BLaER1 treated with 17β-estradiol and CSF1 and Interleukin-3, amounts not matched to agents 10 nM and 100 nM (cell line): ENCODE data around the gene BMP3.

Experiments
- H3K27ac ChIP-seq, 11 experiments: shearing (Covaris generic); formaldehyde crosslinking; 2 replicates each; pipeline ENCODE4 v1.8.1; 2022
- H3K27me3 ChIP-seq, 11 experiments: shearing (Covaris generic); formaldehyde crosslinking; 2 replicates each; pipeline ENCODE4 v1.8.1; 2022
- H3K36me3 ChIP-seq, 11 experiments: shearing (Covaris generic); formaldehyde crosslinking; 2 replicates each; pipeline ENCODE4 v1.8.1; 2022
- H3K4me1 ChIP-seq, 10 experiments: shearing (Covaris generic); formaldehyde crosslinking; 2 replicates each; pipeline ENCODE4 v1.8.1; 2022
- H3K4me2 ChIP-seq, 11 experiments: shearing (Covaris generic); formaldehyde crosslinking; 2 replicates each; pipeline ENCODE4 v1.8.1; 2022
- H3K4me3 ChIP-seq, 10 experiments: shearing (Covaris generic); formaldehyde crosslinking; 2 replicates each; pipeline ENCODE4 v1.8.1; 2022
- H3K9ac ChIP-seq, 11 experiments: shearing (Covaris generic); formaldehyde crosslinking; 2 replicates each; pipeline ENCODE4 v1.8.1; 2022
- H3K9me3 ChIP-seq, 11 experiments: shearing (Covaris generic); formaldehyde crosslinking; replicated peaks in 1 of 11; 2 replicates each; pipeline ENCODE4 v1.8.1; 2022
- H4K20me1 ChIP-seq, 11 experiments: shearing (Covaris generic); formaldehyde crosslinking; 2 replicates each; pipeline ENCODE4 v1.8.1; 2022
- Cebpa-rat ChIP-seq, 11 experiments: shearing (Covaris generic); IDR thresholded peaks; 2 replicates each; pipeline ENCODE4 v1.8.1; 2022

Gene BMP3

DNA sequence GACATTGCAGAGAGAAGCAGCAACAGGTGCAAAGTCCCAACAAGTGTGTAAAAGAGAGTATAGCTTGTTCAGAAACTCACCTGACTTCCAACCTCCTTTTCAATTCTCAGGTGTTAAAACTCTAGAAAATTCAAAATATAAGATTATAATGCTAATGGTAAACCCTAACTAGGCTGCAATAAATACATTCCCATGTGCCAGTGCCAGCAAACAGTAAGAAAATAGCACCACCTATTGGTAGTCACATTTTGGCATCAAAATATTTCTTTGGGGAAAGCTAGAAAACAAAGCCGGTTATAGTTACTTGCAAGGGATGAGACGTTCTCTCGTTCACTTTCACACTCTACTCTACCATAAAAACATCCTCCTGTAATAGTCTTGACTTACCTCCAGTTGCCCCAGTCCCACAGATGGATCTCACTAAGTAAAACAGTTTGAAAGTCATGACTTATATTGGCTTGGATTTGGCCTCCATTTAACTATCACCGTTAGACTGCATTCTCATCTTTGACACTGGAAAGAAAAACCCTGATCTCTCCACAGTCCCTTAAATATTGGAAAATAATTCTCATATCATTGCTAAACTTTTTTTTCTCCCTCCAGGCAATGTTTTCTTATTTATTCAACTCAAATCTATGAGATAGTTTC is 9.6 kb downstream of the BMP3 start:
- H3K9me3 ChIP-seq = no peaks in the 10 kb centered on the region
- peaks cover 0 to 5% (median 0%) of the 10 kb centered on the region in 10 experiments; a peak in 1 of 20 replicates for H3K4me1 ChIP-seq
- H3K27me3 ChIP-seq = no peaks in the 10 kb centered on the region
- H3K4me2 ChIP-seq = no peak overlapping the region
- no peak for TF ChIP-seq Cebpa-rat (IDR thresholded peaks at IDR 0.05)
- H3K4me3 ChIP-seq = no peak overlapping the region
- no peak overlapping the region for H3K27ac ChIP-seq
- H3K9ac ChIP-seq = no peak overlapping the region
- no peaks in the 10 kb centered on the region for H3K36me3 ChIP-seq
- no peaks in the 10 kb centered on the region for H4K20me1 ChIP-seq

- no peak for TF ChIP-seq Cebpa-rat (IDR thresholded peaks at IDR 0.05)
- H3K4me1 ChIP-seq = peaks cover 0 to 5% (median 0%) of the 10 kb centered on the region in 10 experiments; a peak in 1 of 20 replicates
- no peaks in the 10 kb centered on the region for H3K36me3 ChIP-seq
- H3K4me3 ChIP-seq = no peak overlapping the region
- no peak overlapping the region for H3K4me2 ChIP-seq
- H4K20me1 ChIP-seq = no peaks in the 10 kb centered on the region
- H3K27me3 ChIP-seq = no peaks in the 10 kb centered on the region
- H3K9ac ChIP-seq = no peak overlapping the region
- no peak overlapping the region for H3K27ac ChIP-seq
- H3K9me3 ChIP-seq = 0 out of 22 replicates have a peak, but pooled peaks cover 0 to 4% (median 0%) of the 10 kb centered on the region in 11 experiments
Measured at GRCh38 chr4:81042578-81043365, 12.3 kb downstream of the BMP3 start.

GRCh38 chr4:81049330-81049729 is 18.8 kb downstream of the BMP3 start:
- Histone ChIP-seq H3K4me3 (no peak overlapping the region), H3K9me3 (0 out of 22 replicates have a peak, but pooled peaks cover 0 to 4% (median 0%) of the 10 kb centered on the region in 11 experiments), H3K9ac (no peak overlapping the region)

DNA sequence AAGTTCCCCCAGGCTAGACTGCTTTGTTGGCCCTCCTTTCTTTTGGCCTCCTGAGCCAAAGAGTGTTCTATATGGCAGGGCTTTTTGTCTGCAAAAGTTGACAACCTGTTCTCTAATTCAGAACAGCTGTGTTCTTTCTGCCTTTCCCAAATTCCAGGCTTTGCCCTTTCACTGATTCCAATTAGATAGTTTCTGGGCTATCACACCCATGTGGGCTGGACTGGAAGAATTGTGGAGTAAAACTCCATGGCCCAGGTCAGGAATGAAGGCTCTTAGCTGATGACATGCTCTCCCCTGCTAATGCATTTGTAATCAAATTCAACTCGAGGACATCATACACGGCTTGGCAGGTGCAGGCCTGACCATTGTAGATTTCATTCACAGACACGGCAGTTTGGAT is 19.4 kb downstream of the BMP3 start:
- Histone ChIP-seq H3K27me3 (no peaks in the 10 kb centered on the region), H3K4me2 (no peak overlapping the region), H3K4me3 (no peak overlapping the region), H4K20me1 (no peaks in the 10 kb centered on the region), H3K4me1 (peaks cover 0 to 7% (median 0%) of the 10 kb centered on the region in 10 experiments; a peak in 6 of 20 replicates), H3K9ac (no peak overlapping the region), H3K27ac (no peak overlapping the region), H3K9me3 (0 out of 22 replicates have a peak, but pooled peaks cover 0 to 4% (median 0%) of the 10 kb centered on the region in 11 experiments), H3K36me3 (no peaks in the 10 kb centered on the region)
- no peak for TF ChIP-seq Cebpa-rat (IDR thresholded peaks at IDR 0.05)

More at GRCh38 chr4:81049330-81049729, 18.8 kb downstream of the BMP3 start:
- Histone ChIP-seq H3K36me3 (no peaks in the 10 kb centered on the region), H3K4me2 (no peak overlapping the region), H4K20me1 (no peaks in the 10 kb centered on the region), H3K27ac (no peak overlapping the region), H3K27me3 (no peaks in the 10 kb centered on the region), H3K4me1 (peaks cover 0 to 7% (median 0%) of the 10 kb centered on the region in 10 experiments; a peak in 6 of 20 replicates)
- TF ChIP-seq Cebpa-rat (IDR thresholded peaks at IDR 0.05) = no peak

DNA sequence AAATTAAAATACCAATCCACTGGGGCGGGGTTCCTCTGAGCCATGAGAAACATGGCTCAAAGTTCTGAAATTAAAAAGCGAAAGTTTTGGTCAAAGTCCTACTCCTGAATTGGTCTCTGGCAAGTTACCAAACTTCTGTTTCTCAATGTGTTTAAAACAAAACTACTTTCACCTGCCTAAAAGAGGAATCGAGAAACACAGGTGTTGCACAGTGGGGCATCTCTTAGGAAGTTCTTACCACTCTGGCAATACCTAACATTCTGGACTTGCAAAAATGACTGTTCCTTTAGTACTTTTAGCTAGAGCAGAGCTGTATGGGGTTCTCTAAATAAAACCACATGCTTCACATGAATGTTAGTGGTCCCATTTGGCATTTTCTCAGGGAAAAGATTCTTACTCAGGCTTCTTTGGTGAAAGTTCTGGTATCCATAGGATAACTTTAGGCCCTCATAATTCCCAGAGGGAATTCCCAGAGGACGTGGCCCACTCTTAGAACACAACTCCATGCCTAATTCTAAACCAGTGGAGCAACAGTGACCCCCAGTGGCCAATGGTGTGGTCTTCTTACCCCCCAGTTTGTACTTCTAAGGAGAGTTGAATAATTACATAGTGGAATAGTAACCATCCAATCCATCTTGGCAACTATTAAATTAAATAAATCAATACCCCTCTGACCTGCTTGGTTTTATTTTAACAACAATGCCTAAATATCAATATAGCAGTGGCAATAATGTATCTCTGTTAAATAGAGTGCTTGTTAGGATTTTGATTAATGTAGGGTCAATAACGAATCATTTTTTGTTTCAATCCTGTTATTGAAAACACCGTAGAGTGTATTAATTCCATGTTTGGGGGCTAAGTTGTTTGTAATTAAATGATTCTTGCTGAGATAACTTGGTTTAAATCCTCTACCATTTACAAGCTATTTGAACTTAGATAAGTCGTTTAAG is 21.9 kb downstream of the BMP3 start:
- Histone ChIP-seq H3K4me1 (peaks cover 0 to 7% (median 0%) of the 10 kb centered on the region in 10 experiments; a peak in 6 of 20 replicates), H3K9ac (no peak overlapping the region), H3K4me2 (peak overlapping the region in 2 of 11 experiments; percentile 6 to 16; a peak in 2 of 22 replicates), H3K27ac (no peak overlapping the region), H3K27me3 (no peaks in the 10 kb centered on the region), H3K4me3 (no peak overlapping the region), H3K36me3 (no peaks in the 10 kb centered on the region), H4K20me1 (no peaks in the 10 kb centered on the region), H3K9me3 (no peaks in the 10 kb centered on the region)
- TF ChIP-seq Cebpa-rat (IDR thresholded peaks at IDR 0.05) = no peak

DNA sequence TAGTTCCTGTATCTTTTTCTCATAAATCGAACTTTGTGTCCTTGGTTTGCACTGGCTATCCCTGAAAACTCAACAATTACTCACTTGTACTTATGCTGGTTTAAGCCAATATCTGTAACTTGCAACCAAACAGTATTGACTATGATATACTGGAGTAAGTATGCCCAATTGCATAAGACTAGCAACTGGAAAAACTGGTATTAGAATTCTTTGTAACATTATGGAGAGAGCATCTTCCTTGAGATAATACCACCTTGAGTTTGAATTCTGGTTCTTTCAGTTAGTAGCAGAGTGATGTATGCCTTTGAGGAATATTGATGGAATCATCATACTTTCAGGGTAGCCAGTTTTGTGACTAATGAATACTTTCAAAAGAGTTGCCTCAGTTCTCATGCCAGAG is 28.1 kb downstream of the BMP3 start:
- Histone ChIP-seq H4K20me1 (no peaks in the 10 kb centered on the region), H3K27me3 (no peaks in the 10 kb centered on the region), H3K9ac (no peak overlapping the region), H3K4me2 (no peak overlapping the region), H3K4me1 (no peaks in the 10 kb centered on the region), H3K4me3 (no peak overlapping the region), H3K27ac (no peak overlapping the region), H3K9me3 (no peaks in the 10 kb centered on the region), H3K36me3 (no peaks in the 10 kb centered on the region)
- no peak for TF ChIP-seq Cebpa-rat (IDR thresholded peaks at IDR 0.05)

DNA sequence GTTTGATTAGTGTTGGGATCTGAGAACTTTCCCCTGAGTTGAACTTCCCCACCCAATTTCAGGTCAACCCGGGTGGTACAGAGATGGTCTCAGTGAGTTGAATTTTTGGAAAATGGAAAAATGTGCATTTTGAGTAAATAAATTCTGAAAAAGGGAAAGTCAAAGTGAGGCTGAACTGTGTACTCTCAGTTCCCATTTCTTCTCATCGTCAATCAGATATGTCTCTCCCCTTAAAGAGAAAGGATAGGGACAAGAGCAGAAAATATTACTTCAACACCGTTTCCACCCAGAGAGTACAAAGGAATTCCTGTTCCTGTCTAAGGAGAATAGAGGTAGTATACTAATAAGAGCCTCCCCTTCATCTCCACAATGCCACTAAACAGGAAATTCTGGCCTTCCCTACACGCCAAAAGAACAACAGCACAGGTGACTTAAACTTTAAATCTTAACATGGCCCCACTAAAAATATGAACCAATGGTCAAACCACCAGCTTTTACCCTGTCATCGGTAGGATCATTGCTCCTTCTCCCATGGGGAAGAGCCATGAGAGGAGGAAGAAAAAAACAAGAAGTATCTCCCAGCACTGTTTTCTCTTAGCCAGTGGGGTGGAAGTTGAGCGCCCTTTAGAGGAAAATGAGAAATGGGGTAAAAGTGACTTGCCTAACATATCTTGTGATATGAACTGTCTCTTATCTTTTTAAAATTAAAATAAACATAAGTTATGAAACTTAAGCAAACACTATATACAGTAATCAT is 30.3 kb downstream of the BMP3 start:
- Histone ChIP-seq H3K36me3 (no peaks in the 10 kb centered on the region), H3K9ac (no peak overlapping the region), H3K27ac (no peak overlapping the region), H3K9me3 (no peaks in the 10 kb centered on the region), H3K4me3 (no peak overlapping the region), H3K4me2 (no peak overlapping the region; a peak in 1 of 22 replicates), H4K20me1 (no peaks in the 10 kb centered on the region), H3K4me1 (no peaks in the 10 kb centered on the region), H3K27me3 (no peaks in the 10 kb centered on the region)
- TF ChIP-seq Cebpa-rat (IDR thresholded peaks at IDR 0.05) = no peak

GRCh38 chr4:81061344-81061730 is 30.8 kb downstream of the BMP3 start:
- Histone ChIP-seq H3K4me1 (no peaks in the 10 kb centered on the region), H3K4me2 (no peak overlapping the region), H3K9me3 (no peaks in the 10 kb centered on the region), H3K36me3 (no peaks in the 10 kb centered on the region), H3K27me3 (no peaks in the 10 kb centered on the region), H3K9ac (no peak overlapping the region), H3K27ac (no peak overlapping the region), H3K4me3 (no peak overlapping the region), H4K20me1 (no peaks in the 10 kb centered on the region)
- TF ChIP-seq Cebpa-rat (IDR thresholded peaks at IDR 0.05) = no peak
